HG03460 (cell line): Measurements from ENCODE around the gene PBX1.

ENCODE experiments used
- ATAC-seq: cut with Tn5 transposase; IDR thresholded peaks from one replicate; pipeline ENCODE4 v1.9.1; 2021; ENCODE audit not compliant: unreplicated experiment

Gene PBX1

DNA sequence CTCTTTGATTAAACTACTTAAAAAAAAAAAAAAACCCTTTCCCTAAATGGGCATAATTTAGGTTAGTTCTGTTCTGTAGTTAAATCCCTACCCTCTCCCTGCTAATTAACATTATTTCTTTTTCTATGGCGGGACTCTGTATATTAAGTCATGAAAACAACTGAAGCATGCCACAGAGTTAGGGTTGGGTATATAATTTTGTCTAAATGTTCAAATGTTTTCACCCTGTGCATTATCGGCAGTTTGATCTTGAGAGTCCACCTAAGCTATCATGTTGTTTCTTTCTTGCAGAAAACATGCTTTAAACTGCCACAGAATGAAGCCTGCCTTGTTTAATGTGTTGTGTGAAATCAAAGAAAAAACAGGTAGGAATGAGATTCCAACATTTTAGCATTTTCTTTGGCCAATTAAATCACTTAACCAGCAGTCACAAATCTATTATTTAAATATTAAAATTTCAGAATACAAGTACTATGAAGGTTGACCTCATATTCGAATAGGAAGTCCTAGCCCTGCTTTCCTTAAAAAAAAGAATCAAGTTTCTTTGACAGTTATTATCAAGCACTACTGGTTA is 4.0 kb downstream of the PBX1 start:
- ATAC-seq, result no peak

DNA sequence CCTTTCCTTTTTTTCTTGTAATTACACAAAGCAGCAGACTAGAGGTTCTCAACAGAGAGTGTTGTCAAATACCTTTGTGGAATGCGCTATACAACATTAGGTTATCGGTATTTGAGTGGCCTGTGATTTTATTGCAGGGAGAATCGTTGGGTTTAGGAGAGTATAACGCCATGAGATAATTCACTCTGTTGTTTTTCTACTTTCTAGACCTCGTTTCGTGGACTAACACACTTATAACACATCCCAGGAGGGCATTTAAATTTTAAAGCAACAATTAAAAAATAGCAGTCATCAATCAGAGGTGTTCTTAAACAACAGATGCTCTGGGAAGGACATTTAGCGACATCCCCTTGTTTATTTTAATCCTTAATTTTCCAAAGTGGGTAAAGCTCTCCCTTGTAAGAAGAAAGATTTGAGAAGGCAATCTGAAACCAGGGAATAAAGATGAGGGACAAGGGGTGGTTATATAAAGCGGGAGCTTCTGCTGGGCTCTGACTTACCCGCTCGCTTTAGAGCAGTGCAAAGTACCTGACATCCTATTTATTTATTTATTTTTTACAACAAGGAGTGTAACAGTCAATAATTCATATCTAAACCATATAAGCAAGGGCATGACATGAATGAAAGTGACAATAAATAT is 4.9 kb downstream of the PBX1 start:
- no peak for ATAC-seq

DNA sequence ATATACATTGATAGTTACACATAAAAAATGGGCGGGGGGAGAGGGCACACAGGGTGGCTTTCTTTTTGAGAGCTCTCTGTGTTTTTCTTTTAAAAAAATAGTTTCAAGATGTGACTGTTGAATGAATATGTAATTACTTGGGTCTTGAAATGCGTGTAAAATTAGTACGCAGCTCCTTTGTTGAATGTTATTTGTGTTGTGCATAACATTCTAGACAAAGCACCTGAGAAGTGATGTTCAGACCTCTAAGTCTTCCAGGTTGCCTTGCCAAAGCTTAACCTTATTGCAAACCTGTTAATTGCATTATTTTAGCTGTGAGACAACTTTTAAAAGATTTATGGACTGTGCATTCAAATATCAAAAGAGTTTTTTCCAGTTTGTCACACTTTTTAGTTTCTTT is 5.4 kb downstream of the PBX1 start:
- ATAC-seq, result no peak

DNA sequence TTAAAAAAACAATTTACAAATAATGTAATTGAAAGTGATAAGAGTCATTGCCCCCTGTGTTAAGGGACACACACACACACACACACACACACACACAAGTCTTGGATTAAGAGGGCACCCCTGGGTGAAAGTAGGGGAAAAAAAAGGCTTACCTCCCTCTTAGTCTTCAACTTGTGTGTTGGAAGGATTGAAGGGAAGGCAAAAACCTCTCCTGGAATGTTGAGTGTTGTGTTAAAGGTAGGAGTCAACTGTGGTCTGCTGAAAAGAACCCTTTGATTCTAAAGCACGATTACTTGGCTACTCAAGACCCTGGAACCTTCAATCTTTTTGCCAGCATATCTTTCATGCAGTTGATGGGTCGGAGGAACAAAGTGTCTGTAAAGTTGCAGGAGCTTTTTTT is 6.4 kb downstream of the PBX1 start:
- ATAC-seq, result no peak

DNA sequence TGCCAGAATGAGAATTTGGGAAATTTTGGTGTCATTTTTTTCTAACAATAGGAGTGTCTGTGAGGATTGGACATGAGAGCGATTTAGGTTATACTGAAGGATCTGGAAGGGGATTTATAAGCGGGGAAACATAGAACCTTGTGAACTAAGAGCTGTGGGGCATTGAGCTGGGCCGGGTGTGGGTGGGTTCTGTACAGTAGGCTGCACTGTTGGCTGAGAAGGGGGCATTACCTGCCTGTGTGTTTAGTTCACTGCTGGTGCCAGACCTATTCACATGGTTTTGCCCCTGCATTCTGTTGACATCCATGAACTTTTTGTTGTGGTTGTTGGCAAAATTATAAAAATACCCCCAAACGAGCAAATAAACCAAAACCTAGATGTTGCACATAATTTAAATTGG is 8.8 kb downstream of the PBX1 start:
- ATAC-seq, result no peak

DNA sequence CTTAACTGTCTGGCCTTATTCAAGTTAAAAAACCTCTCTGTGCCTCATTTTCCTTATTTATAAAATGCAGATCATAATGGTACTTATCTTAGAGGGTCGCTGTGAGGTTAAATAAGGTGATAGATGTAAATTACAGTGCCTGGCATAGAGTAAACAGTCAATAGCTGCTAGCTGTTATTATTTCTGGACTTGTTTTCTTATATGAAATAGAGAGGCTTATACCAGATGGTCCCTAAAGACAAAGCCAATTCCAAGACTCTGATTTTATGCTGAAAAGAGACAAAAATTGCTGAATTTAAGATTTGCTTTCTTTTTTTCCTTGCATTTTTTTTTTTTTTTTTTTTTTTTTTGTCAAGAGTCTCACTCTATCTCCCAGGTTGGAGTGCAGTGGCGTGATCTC is 10.3 kb downstream of the PBX1 start:
- no peak for ATAC-seq

DNA sequence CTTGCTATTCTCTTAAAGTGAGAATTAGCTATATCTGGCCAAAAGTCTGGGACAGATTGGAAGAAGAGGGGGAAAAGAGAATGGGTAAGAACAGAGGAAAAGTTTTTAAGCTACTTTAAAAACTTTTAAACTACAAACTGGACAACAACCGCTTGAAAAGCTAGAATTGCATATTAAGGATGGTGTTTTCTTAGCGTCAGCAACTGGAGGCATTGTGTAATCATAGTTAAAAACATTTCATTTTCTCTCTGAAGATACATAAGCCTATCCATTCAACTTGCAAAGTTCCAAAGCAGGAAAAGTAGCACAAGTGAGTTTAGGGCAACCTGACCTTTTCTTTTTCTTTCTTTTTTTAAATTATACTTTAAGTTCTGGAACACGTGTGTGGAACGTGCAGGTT is 10.9 kb downstream of the PBX1 start:
- ATAC-seq, result no peak

DNA sequence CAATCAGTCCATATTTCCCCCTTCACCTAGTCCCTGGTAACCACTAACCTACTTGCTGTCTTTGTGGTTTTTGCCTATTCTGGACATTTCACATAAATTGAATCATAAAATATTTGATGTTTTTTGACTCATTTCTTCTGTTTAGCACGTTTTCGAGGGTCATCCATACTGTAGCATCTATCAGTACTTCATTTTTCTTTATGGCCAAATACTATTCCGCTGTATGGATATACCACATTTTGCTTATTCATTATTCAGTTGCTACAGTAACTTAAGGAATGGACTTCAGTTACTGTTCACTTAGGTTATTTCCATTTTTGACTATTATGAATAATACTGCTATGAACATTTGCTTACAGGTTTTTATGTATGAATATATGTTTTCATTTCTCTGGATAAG is 12.3 kb downstream of the PBX1 start:
- ATAC-seq, result no peak

DNA sequence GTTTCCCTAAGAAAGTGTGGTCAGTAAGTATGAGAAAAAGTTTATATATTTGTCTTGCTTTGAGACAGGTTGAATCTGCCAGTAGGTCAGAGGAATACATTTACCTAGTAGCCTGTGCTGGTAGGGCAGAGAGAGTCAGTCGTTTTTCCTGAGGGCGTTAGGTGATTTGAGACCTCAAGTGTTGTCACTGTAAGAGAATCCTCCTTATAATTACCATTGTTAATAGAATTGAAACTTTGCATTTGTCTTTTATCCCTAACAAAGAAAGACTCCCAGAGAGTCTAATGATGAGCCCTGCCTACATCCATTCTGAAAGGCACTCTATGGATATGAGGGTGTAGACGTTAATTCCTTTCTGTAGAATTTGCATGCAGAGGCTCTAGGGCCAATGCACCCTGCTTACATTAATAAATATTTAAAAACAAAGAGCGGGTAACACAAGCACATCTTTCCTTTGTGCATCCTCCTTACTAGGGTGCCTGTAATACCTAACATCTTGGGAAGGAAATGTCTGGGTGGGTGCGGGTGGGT is 16.4 kb downstream of the PBX1 start:
- no peak for ATAC-seq

DNA sequence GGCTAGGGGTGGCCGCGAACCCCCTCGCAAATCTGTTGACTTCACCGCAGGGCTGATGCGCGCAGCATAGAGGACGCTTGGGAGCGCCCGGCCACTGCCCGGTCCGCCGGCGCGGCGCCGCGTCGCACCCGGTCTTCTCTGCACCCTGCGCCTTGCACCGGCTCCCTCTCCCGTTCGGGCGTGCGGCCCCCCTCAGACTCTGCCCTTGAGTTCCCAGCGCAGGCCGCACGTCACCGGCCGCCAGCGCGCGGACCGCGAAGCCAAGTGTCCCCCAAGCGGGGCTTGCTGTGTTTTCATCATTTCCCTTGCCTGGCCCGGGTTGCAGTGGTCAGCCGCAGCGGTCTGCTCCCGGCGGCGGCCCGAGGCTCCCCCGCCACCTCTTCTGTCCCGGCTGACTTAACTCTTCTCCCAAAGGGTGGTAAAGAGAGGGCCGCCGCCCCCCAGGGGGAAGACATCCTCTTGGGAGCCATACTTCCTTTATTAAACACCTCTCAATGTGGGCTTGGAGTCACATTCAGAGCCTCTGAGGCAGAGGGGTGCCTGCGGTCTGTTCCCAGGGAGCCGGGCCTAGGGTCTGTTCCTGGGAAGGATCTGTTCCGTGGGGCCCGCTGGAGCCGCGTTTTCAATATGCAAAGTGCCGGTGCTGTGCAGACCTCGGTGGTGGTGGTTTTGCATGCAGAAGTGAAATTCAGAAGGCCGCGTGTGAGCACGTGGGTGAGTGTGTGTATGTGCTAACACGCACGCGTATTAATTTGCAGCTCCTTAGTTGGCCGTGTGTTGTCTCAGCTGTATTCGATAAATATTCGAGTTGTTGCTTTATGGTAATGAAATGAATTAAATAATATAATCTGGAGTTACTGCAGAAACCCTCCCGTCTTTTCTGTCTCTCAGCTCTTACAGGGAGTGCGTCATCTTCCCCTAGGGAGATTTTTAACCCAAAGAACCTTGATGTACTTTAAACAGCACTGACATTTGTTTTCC is 17.6 kb downstream of the PBX1 start:
- ATAC-seq, result no peak

DNA sequence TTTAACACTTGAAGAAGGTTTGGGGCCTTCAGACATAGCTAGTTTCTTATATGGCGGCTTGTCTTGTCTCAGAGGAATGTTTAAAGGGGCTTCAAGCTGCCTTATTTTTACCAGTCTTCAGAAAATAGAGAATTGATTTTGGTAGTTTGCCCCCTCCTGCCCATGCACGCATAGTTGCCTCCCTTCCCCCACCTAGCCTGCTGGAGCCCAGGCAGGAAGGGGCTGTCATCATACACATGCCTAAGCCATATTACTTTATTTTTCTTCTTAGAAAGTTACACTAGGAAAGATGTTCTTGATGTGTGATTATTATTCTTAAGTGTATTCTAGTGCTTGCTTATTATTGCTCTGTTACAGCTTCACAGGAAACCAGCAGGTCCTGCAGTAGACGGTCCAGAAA is 18.3 kb downstream of the PBX1 start:
- ATAC-seq, result no peak

DNA sequence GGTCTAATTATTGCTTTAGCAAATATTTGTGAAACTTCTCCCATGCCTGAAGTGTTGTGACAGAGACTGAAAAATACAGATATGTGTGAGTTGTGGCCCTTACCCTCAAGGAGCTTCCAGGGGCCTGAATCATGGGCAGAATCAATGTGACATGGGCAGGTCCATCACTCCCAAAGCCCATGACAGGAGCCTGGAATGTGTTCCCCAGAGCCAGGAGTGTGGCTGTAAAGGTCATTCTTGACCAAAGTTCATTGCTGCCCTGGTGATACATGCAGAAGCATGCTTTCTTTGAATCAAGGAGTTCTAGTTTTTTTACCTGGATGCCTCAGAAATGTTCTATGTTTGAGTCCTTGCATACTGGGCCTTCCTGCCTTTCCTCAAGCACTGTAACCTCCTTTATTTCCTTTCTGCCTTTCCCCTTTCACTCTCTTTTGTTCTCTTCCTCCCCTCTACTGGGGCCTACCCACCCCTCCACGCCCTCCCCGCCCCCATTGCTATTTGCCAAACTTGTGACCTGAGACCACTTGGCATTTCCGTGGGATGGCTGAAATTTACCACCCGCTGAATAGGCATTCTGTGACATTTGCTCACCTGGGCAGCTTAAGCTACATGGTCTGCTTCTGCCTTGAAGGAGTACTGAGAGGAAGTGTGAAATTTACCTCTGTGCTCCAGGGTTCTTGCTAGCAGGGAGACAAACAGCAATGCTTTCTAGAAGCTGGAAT is 19.7 kb downstream of the PBX1 start:
- no peak for ATAC-seq

DNA sequence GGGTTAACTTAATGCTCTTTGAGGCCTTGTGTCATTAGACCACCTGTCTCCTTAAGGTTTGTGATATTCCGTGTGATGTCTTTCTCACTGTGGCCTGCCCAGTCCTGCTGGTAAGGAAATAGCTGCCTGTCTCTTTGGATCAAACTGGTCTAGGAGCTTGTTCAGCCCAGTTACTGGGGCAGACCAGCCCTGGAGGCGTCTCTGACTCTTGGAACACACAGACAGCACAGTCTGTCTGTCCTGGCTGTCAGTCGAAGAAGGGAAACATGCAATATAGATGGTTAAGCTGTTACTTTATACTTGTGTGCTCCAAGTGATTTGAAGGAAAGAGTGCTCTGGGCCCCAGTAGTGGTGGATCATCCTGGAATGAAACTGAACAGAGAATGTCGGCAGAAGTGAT is 20.4 kb downstream of the PBX1 start:
- ATAC-seq, result no peak

DNA sequence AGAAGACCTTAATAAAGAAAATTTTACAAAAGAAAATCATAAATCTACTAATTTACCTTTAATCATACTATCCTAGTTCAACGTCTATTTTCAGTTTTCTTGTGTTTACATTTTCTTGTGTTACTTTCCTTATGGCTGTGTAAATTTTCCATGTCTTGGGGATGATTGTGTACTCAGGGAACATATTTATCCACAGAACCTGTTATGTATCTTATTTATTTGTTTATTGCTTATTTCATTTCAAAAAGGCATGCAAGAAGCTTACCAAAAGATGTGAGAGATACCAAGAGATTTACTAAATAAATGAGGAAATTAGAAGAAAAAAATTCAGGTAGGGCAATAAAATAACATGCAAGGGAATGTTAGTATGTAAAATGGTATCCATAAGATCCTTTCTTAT is 22.8 kb downstream of the PBX1 start:
- ATAC-seq, result no peak

DNA sequence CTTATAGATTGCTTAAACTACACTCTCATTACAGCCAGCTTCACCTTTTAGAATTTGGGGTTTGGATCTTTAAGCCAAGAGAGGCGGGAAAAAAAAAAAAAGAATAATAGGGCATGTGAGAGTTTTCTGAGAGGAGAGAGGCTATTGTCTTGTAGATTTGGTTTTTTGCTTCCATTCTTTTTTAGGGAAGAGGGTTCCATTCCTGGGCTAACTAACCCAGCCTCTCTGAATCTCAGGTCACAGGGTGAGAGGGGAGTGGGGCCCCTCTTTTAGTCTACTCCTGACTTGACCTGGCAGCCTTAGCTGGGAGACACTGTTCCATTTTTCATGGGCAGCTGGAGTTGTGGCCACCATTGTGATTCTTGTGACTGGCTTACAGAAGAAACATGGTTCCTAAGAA is 24.2 kb downstream of the PBX1 start:
- ATAC-seq, result no peak

DNA sequence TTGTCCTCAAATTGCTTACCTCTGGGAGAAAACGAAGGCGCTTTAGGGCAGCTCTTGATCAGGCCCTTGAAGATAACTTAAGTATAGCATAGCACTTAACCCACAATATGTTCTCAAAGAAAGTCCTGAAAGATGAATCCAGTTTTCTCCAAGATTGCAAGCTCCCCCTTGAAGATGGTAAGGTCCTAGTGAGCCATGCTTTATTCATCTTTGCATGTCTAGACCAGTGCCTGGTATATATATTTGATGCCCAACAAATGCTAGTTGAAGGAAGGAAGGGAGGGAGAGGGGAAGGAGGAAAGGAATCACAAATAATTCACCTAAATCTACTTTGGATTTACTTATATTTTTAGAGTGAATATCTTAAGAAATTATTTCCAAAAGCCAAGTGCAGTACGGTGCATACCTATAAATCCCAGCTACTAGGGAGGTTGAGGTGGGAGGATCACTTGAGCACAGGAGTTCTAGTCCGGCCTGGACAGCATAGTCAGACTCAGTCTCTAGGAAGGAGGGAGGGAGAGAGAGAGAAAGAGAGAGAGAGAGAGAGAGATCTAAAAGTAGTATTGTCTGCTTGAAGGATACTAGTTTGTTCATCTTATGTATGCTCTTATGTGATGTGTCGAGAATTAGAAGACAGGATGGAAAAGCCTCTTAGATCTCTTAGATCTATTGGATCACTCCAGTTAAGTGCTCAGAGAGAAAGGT is 25.0 kb downstream of the PBX1 start:
- ATAC-seq, result no peak

DNA sequence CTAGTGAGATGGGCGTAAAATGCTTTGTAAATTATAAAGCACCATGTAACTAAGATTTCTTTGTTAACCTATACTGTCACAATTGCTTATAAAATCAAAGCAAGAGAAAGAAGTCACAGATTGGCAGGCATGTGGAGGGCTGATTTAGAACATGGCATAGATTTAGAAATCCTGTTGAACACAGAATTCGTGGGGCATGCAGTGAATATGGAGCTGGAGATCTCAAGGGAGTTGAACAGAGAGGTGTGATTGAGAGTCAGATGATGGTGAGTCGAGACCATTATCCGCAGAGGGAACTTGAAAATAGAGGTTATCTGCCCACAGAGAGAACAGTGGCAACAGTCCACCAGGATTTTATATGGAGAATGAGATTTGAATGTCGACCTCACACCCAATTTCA is 27.6 kb downstream of the PBX1 start:
- no peak for ATAC-seq

DNA sequence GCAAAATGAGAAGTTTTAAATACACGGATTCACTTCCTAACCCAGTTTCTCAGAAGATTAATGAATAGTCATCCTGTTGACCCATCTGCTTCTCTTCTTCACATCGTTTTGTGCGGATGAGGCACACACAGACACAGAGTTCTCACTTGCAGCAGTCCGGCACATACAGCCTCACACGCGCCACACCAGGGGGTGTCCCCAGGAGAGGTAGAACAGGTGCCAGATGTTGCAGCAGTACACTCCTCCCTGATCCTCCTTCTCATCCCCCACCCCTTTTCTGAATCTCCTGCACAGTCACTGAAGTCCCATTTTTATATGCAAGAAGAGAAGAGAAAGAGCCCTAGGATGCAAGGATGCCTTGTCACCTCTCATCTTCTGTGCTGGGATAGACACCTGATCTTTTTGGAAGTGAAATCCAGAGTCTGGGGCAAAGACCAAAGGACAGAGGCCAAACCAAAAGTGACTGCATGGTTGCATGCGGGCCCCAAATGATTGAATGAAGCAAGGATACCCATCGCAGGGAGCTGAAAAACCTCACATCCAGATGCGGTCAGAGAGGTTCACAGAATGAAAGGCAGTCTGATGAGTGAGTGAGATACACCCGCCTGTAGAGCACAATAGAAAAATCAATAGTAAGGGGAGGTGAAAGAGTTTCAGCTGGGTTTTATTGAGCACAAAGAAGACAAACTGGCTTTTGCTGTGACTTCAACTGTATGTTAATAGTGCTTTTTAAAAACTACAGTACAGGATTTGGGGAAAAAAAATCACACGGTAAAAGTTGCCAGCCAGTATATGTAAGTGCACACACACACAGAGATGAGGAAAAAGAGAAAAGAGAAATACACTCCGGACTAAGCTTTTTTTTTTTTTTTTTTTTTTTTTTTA is 28.9 kb downstream of the PBX1 start:
- ATAC-seq, result no peak

DNA sequence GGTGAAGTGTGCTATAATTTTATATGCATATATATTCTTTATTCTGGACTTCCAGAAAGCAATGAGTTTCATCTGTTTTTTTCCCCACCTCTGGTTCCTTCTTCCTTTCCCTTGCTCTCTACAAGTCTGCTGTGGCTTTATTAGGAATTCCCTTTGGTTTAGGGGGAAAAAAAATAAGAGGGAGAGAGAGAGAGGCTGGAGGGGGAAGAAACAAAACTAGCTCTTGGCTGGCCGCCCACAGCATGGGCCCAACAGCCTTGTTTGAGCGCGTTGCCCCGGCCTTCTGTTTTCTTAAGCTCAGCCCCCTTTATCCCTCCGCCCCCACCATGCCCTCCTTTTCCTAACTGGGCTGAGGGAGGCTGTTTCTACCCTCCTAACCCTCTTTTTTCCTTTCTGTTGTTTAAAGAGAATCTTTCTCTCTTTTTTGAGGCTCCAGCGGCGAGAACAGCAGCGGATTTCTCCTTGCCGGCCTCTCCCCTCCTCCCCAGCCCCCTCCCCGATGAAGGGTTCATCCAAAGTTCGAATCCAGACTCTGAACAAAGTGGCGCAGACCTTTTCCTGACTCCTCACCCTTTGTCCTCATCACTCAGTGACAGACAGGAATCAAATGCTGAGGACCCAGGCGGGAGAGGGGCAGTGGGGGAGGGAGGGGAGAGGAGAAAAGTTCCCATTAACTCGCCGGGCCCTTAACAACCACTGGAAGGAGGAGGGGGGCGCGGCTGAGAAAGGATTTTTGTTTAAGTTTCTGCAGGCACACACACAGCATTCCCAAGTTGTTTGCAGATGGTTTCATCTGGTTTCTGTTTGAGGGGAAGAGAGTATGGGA is 29.7 kb downstream of the PBX1 start:
- no peak for ATAC-seq
